Mucosa of gallbladder (tissue), 1 donor: Measurements from ENCODE around the gene RPN1. TPM values are rescaled to one million over a fixed set of nuclear protein-coding genes. Genes with fewer than 3 reads are reported as not detected.

Experiments
- DNase-seq: peaks from one replicate; pipeline ENCODE4 v3.0.0-alpha.2; 2020; ENCODE audit warnings: low spot score
- total RNA-seq: library from RNA; stranded (reverse); gene quantifications from one replicate; pipeline ENCODE4 v1.2.1, GENCODE V29; 2021
- donor health status: DM: no; HTN: no; CAD: no.

RPN1 gene
- total RNA-seq, 1 donor from 2014 or later, result 226 TPM

DNA sequence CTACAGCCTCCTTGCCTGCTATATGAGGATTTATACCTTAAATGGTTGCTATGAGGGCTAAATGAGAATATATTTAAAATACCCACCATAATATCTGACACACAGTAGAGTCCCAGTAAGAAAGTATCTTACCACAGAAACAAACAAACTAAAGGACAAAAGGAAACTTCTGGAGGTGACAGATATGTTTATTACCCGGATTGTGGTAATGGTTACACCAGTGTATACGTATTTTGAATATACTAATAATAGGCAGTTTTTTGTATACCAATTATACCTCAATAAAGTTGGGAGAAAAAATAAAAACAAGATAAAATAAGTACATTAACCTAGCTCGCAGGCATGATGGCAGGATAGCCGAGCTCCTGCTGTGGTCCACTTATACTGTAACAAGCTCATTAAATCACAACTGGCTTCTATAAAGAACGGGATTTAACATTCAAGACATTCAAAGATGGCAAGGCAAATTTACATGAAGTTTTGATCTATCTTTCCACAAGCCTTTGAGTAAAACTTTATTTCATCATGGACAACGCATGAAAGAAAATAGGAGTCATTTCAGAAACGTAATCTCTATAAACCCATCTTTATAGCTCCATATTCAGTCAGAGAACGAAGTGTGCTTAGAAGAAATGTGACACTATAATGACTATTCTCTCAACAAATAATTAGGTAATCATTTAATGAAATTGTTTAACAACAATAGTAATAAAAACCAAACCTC is 1.5 kb downstream of the RPN1 start:
- DNase-seq, result no peak

DNA sequence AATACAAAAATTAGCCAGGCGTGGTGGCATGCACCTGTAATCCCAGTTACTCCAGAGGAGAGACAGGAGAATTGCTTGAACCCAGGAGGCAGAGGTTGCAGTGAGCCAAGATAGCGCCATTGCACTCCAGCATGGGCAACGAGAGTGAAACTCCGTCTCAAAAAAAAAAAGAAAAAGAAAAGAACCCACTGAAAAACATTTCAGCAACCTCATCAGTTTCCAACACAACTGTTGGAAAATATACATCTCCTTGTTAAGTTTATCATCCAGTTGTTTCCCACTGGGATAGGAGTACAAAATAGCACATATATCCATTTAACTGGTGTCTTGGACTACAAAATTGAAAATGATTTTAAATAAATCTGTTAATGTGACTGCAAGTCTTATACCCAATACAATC is 2.2 kb downstream of the RPN1 start:
- DNase-seq, result no peak

GRCh38 chr3:128647307-128647706 is 3.3 kb downstream of the RPN1 start:
- no peak for DNase-seq

GRCh38 chr3:128634075-128634611 is 16.5 kb downstream of the RPN1 start:
- no peak for DNase-seq

DNA sequence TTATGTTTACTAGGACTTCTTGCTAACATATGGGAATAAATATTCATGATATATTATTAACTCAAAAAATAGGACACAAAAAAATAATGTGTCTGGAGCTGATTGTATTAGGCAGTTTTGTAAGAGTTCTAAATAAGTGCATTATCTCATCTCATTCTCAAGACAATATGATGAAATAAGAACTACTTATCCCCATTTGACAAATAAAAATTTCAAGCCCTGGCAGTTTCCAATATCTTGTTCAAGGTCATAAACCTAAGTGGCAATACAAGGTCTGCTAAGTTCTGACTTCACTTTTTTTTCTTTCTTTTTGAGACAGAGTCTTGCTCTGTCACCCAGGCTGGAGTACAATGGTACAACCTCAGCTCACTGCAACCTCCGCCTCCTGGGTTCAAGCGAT is 18.3 kb downstream of the RPN1 start:
- no peak for DNase-seq

- no peak for DNase-seq
Measured at GRCh38 chr3:128629936-128630335, 20.7 kb downstream of the RPN1 start.

- DNase-seq, result no peak
Measured at GRCh38 chr3:128625409-128625945, 25.1 kb downstream of the RPN1 start.

- peak; percentile 48 for DNase-seq
Measured at GRCh38 chr3:128624526-128625138, 26.0 kb downstream of the RPN1 start.

DNA sequence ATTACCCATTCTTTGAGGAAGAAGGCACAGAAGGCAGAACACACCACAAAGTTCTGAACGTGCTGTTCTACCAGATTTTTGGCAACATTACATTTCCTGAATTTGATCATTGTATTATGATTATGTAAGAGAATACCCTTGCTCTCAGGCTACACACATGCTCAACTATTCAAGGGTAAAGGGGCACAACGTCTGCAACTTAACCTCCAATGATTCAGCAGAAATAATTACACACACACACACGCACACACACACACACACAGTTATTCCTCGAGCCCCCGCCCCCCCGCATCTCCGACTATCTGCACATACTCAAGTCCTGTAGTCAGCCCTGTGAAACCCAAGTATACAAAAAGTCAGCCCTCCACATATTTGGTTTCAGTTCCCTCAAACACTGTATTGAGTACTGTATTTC is 26.8 kb downstream of the RPN1 start:
- DNase-seq, result no peak

DNA sequence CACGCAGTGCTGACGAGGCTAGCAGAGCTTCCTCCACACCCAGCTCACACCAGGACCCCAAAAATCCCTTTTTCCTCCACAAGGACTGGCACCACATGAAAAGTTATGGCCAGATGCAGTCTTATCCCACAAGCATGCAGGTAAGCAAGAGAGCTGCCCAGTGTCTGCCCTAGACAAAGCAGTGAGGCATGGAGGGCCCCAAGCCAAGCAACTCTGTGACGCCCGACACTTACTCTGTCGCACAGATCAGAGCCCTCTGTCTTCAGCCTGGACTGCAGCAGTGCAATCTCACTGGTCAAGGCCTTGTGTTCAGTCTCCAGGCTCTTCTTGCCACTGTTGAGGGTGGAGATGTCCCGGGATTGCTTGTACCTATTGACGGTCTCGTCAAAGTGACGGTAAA is 28.7 kb downstream of the RPN1 start:
- DNase-seq, result no peak

DNA sequence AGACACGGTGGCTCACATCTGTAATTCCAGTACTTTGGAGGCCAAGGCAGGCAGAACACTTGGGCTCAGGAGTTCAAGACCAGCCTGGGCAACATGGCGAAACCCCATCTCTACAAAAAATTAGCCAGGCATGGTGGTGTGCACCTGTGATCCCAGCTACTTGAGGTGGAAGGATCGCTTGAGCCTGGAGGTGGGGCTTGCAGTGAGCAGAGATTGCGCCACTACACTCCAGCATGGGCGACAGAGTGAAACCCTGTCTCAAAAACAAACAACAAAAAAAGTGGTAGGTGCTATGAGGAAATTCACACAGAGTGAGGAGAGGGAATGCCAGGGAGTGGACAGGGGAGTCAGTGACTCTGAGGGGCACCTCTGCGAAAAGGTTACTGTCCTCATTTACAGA is 29.4 kb downstream of the RPN1 start:
- DNase-seq, result no peak

GRCh38 chr3:128620268-128620691 is 30.3 kb downstream of the RPN1 start:
- DNase-seq, result no peak

- DNase-seq, result no peak
Measured at GRCh38 chr3:128619146-128619890, 31.3 kb downstream of the RPN1 start.

GRCh38 chr3:128618398-128618726 is 32.3 kb downstream of the RPN1 start:
- DNase-seq, result no peak

DNA sequence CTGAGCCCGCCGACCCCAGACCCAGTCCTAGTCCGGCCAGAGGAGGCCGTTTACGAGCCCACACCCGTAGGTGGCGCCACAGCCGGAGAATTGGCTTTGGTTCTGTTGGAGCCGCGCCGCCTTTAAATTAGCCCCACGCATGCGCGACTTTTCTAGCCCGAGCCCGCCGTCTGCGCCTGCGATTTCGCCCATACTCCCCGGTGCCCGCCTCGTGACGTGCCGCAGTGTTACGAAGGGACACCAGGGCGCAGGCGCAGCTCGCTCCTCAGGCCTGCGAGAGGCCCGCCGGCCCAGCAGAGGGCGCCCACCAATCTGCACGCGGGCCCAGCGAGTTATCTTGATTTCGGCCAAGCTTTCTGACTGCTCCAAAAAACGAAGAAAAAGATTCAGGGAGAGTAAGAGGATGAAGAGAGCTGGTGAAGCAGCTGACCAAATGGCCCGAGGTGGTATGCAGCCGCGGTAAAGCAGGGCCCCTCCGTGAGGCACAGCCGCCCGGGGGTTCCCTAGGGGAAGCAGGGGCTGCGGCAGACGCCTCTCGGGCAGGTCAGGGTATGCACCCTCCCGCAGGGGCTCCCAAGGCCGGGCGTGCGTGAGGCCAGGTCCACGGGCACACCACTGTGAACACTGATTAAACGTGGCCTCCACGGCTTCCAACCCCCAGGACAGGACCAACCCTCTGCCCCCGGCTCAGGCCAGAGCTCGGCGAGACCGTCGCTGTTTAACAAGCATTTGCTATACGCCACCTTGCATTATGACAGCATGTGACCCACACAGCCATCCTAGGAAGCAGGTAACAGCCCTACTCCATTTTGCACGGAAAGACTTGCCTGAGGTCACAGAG is 32.8 kb downstream of the RPN1 start:
- peak; percentile 98 for DNase-seq

DNA sequence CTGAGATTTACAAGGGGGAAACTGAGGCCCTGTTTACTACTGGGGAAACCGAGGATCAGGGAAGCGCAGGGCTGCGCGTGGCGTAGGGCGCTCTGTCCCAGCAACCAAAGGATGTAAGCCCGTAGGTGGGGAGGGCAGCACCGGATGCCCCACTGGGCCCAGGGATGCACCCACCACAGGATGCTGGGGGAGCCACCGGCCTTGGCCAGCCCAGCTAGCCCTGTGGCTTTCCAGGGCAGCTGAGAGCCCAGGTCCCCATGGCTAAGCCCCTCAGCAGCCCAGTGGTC is 33.4 kb downstream of the RPN1 start:
- no peak for DNase-seq

GRCh38 chr3:128616516-128617269 is 33.9 kb downstream of the RPN1 start:
- no peak for DNase-seq

- DNase-seq, result no peak
Measured at GRCh38 chr3:128614076-128614475, 36.5 kb downstream of the RPN1 start.

DNA sequence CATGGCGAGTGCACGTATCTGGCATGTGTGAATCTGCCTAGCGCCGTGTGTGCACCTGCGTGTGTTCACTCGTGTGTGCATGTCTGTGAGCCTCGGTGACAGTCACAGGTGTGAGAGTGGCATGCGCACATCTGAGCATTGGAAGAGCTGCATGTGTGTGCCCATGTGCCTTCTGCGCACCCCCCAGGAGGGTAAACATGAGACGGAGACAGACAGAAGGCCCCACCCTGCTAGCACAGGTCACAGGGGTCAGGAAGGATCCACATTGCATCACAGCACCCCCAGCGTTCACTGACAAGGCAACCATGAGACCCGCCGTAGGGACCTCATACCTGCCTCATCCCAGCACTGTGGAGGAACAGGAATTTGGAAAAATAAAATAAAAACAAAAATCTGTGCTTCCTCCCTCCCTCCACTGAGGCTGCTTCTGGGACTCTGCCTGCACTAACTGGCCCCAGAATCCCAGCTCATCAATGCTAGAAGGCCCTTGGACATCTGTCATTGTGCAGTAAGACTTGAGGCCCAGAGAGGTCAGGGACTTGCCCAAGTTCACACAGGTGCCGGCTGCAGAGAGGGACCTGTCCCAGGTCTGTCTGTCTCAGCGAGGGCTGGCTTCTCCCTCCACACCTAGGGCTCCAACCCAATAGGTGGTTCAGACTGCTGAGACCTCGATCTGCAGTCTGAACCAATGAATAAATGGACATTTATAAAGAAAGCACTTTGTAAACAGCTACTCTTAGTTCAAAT is 37.4 kb downstream of the RPN1 start:
- no peak for DNase-seq

GRCh38 chr3:128610451-128611070 is 40.1 kb downstream of the RPN1 start:
- no peak for DNase-seq
